ENCODE results near the gene DZIP1. TPM values are rescaled to one million over a fixed set of nuclear protein-coding genes. Genes with fewer than 3 reads are reported as not detected.

The DZIP1 gene, protein sequence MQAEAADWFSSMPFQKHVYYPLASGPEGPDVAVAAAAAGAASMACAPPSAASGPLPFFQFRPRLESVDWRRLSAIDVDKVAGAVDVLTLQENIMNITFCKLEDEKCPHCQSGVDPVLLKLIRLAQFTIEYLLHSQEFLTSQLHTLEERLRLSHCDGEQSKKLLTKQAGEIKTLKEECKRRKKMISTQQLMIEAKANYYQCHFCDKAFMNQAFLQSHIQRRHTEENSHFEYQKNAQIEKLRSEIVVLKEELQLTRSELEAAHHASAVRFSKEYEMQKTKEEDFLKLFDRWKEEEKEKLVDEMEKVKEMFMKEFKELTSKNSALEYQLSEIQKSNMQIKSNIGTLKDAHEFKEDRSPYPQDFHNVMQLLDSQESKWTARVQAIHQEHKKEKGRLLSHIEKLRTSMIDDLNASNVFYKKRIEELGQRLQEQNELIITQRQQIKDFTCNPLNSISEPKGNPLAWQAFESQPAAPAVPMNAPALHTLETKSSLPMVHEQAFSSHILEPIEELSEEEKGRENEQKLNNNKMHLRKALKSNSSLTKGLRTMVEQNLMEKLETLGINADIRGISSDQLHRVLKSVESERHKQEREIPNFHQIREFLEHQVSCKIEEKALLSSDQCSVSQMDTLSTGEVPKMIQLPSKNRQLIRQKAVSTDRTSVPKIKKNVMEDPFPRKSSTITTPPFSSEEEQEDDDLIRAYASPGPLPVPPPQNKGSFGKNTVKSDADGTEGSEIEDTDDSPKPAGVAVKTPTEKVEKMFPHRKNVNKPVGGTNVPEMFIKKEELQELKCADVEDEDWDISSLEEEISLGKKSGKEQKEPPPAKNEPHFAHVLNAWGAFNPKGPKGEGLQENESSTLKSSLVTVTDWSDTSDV
- total RNA-seq = 0.97 and 2.9 TPM in 2 replicates

DNA sequence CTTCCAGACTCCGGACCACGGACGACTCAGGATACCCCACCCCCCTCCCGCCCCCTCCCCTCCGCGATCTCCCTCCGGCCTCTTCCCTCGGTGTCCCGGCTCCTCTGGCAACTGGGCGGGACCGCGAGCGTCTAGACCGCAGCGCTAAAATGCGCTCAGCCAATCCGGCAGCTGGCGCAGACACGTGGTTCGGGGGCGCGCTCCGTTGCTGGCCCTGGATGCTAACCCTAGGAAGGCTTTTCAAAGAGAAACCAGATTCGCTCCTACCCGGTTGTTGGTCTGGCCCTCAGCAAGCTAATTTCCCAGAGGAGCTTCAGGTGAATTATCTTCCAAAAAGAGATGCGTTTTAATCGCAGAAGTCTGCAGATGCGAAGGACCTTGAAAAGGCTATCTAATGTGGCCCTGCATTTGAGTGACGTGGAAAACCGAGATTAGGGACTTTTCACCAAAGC, at the start of gene DZIP1:
TSS of gene DZIP1 (minus strand) at position 106 of the 452 bp plus-strand sequence. CDS start 2,677 bp downstream, outside the sequence.

DNA sequence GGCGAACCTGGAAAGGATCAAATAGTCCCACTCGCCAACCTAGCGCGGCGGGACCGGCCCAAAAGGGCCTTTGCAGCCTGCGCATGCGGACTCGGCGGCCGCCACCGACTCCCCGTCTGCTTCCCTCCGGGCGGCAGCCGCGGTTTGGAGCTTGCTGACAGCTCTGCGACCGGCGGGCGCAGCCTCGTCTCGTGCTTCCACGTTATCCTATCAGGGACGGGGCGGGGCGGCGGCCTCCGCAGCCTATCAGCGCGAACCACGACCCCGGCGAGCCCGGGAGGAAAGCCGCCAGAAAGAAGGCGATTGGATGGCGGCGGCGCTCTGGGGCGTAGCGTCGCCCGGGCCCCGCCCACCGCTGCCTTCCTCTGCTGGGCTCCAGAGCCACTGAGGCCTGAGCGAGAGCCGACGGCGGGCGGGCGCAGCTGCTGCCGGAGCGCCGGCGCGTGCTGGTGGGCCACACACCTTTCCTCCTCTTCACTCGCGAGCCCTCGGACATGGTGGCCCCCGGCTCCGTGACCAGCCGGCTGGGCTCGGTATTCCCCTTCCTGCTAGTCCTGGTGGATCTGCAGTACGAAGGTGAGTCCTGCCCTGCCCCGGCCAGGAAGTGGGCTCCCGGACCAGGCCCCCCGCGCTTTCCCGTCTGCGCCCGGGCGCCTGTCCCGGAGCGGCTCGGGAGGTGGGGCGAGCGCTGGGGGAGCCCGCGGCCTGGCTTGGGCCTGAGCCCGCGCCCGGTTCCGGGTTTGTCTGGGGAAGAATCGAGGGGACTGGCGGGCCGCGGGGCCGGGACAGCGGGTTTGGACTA, 32.5 kb upstream of the DZIP1 start, which contains the start of gene DNAJC3:
TSS of gene DNAJC3 (plus strand) at position 378 of the 802 bp plus-strand sequence. CDS start at position 495, 117 bp downstream.

DNA sequence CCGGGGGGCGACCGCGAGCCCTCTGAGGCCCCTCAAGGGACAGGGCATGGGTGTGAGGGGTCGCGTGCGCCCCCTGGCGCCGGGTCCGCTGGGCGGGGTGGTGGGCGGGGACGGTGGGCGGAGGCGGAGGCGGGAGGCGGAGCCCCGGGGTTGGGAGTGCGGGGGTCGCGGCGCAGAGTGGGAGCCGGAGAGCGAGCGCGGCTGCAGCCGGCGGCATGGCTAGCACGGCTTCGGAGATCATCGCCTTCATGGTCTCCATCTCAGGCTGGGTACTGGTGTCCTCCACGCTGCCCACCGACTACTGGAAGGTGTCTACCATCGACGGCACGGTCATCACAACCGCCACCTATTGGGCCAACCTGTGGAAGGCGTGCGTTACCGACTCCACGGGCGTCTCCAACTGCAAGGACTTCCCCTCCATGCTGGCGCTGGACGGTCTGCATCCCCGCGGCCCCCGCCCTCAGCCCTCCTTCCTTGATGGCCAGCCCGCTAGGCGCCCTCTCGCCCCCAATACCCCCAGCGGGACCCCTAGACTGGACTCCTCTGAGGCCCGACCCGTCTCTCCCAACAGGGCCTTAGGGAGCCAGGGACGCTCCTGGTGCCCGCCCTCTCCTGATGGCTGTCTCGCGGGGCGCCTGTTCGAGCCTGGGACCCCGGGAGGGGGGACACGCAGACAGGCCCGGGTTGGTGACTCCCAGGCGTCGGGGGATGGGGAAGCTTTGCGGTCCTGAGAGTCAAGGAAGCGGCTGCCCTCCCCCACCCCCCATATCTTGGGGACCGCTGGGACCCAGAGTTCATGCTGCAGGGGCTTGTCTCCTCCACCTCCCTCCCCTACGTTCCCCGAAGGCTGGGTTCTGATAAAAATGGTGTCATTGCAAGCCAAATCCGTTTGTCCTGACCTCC, 91.7 kb downstream of the DZIP1 start, which contains the start of gene CLDN10:
TSS of gene CLDN10 (plus strand) at position 182 of the 903 bp plus-strand sequence. CDS start at position 216, 34 bp downstream.

Other genes starting within 250 kb of the DZIP1 start
- under 0.01 TPM in 1 of 2 replicates, not detected in the other for gene CLDN10, start 92.0 kb downstream of the DZIP1 start, total RNA-seq
- 40.2 and 58.7 TPM in 2 replicates for gene DNAJC3, start 32.4 kb upstream of the DZIP1 start, total RNA-seq

Data from bladder microvascular endothelial cell (primary cell).